K562 (cell line): Measurements from ENCODE around the gene RPL10A. TPM values are rescaled to one million over a fixed set of nuclear protein-coding genes. Genes with fewer than 3 reads are reported as not detected.

Source experiments
- BCLAF1 ChIP-seq, 2 experiments: fragments of 450-650 bp in 1 of 2; IDR thresholded peaks; 2 replicates each; pipeline ENCODE4 v1.6.1; 2011 to 2017; ENCODE audit warnings: low read depth in 2 of 2, antibody characterized with exemption in 1 of 2, borderline replicate concordance in 1 of 2, low read length in 1 of 2, mild to moderate bottlenecking in 1 of 2, mixed read lengths in 1 of 2; ENCODE audit not compliant: control insufficient read depth in 1 of 2
- EGR1 ChIP-seq: fragments of 450-650 bp; conservative IDR thresholded peaks from 2 replicates; pipeline ENCODE4 v1.6.1; 2017; ENCODE audit warnings: mild to moderate bottlenecking
- EZH2 ChIP-seq: IDR thresholded peaks from 2 replicates; pipeline ENCODE4 v1.6.1; 2012; ENCODE audit warnings: low read depth, mild to moderate bottlenecking, inconsistent platforms, low read length, borderline replicate concordance
- KAT2B ChIP-seq: IDR thresholded peaks from one replicate; pipeline ENCODE4 v1.6.1; 2012; ENCODE audit warnings: low read depth, mild to moderate bottlenecking, control low read depth, inconsistent platforms, low read length, moderate library complexity
- MAFF ChIP-seq: IDR thresholded peaks from 2 replicates; pipeline ENCODE4 v1.6.1; 2012; ENCODE audit warnings: low read length, improper control_type of control experiment
- MTA2 ChIP-seq: fragments of 450-650 bp; IDR thresholded peaks from 2 replicates; pipeline ENCODE4 v1.6.1; 2016; ENCODE audit warnings: low read depth
- MXI1 ChIP-seq: IDR thresholded peaks from 2 replicates; pipeline ENCODE4 v1.6.1; 2011; ENCODE audit warnings: low read depth, mild to moderate bottlenecking, improper control_type of control experiment, low read length
- POLR2H ChIP-seq: IDR thresholded peaks from 2 replicates; pipeline ENCODE4 v1.6.1; 2016; ENCODE audit warnings: missing genetic modification characterization, low read depth, mild to moderate bottlenecking, control low read depth, missing compliant biosample characterization, moderate library complexity
- PTRF ChIP-seq: fragments of 450-650 bp; IDR thresholded peaks from 2 replicates; pipeline ENCODE4 v1.6.1; 2016; ENCODE audit warnings: mild to moderate bottlenecking, missing genetic modification characterization, missing compliant biosample characterization
- RBM17 ChIP-seq: fragments of 200-400 bp; formaldehyde crosslinking; IDR thresholded peaks from 2 replicates; pipeline ENCODE4 v1.6.1; 2017; ENCODE audit warnings: low read depth, mild to moderate bottlenecking, low read length, borderline replicate concordance
- ZNF318 ChIP-seq, 2 experiments: fragments of 450-650 bp; IDR thresholded peaks; 2 replicates each; pipeline ENCODE4 v1.6.1; 2016; ENCODE audit warnings: mild to moderate bottlenecking in 2 of 2, borderline replicate concordance in 1 of 2, low read depth in 1 of 2, moderate library complexity in 1 of 2
- ZNF764 ChIP-seq: fragments of 250-450 bp; sonication (Bioruptor Pico); IDR thresholded peaks from 2 replicates; pipeline ENCODE4 v1.4.0; 2020; ENCODE audit warnings: low read depth, mild to moderate bottlenecking, moderate library complexity
- polyA plus RNA-seq, 8 experiments: library from polyadenylated mRNA; depleted of rRNA in 4 of 8; stranded (reverse) in 5 of 8; unstranded in 3 of 8; fragments of >200 nt; fragmentation: Nextera tagmentation in 2 of 8; fragmentation: Illumina TruSeq in 1 of 8; extraction: Ambion mirVana in 2 of 8; extraction: Trizol in 1 of 8; gene quantifications; 2 replicates each; pipeline versions ENCODE4 v1.2.1 to v1.2.3, GENCODE V29; 2011 to 2014; ENCODE audit warnings: inconsistent platforms in 1 of 8, missing spikeins in 1 of 8
- total RNA-seq, 7 experiments: library from RNA; depleted of rRNA in 6 of 7; stranded (reverse); fragments of >200 nt in 6 of 7; fragmentation: Illumina TruSeq in 2 of 7; extraction: Trizol in 2 of 7; gene quantifications; 2 replicates each; pipeline versions ENCODE4 v1.2.1 to v1.2.3, GENCODE V29; 2011 to 2021; ENCODE audit warnings: low replicate concordance in 1 of 7
- TF ChIP-seq, protein P1 (sequence below): fragments of 250-450 bp; sonication (Bioruptor Pico); IDR thresholded peaks from 2 replicates; pipeline ENCODE4 v1.5.0; 2020; ENCODE audit warnings: mild to moderate bottlenecking

The RPL10A gene
- total and polyA plus RNA-seq, 9 of the 15 experiments (the other 6 are each of a cell fraction or from before 2014, with no cell fraction given): 1,589 to 3,237 (median 2,116) TPM

DNA sequence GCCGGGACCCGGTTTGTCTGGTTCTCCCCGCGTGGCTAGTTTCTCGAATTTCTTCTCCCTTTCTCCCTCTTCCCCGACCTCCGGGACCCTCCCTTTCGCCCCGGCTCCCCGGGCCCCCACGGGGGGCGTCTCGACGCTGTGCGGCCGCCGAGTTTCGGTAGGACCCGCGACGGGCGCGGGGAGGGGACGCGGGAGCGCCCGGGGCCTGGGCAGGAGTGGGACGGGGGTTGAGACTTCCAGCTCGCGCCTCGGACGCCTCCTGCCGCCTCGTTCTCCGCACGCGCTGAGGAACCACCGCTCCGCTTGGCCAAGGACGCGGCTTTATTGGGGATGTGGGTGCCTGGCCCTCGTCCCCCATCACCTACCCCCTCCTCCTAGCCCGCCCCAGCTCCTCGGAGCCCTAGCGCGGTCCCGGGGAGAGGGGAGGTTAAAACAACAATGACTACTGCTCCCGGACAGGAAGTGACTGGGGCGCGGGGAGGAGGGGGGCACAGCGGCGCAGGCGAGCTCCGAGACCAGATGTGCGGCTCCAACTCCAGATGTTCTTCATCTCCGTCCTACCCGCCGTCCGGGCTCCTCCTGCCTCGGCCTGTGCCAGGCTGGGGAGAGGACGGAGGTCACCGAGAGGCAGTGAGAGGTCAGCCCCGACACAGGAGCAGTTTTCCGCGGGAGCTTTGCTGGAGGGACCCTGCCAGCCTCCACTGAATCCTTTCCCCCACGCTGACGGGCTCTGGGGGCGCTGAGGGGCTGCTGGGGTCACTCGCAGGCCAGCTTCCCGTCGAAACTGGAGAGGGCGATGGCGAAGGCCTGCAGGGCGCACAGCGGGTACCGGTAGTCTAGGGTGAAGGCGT lies 29.6 kb downstream of the RPL10A start (continued):
- TF ChIP-seq ZNF764 (CRISPR knock-in tag): no peak
- no peak for TF ChIP-seq ZNF318 (IDR thresholded peaks at IDR 0.05; ENCODE audit: borderline replicate concordance in 1 of 2, low read depth in 1 of 2)
- no peak for TF ChIP-seq BCLAF1 (IDR thresholded peaks at IDR 0.05; ENCODE audit: borderline replicate concordance in 1 of 2, control insufficient read depth in 1 of 2, low read depth in 2 of 2, low read length in 1 of 2)
- TF ChIP-seq MXI1: no peak
- TF ChIP-seq MAFF: no peak
- TF ChIP-seq RBM17: no peak
- TF ChIP-seq MTA2: no peak
- TF ChIP-seq PTRF (tag): no peak
- no peak for TF ChIP-seq KAT2B
- no peak; the same call in 1 of the 2 replicates for TF ChIP-seq POLR2H (tag)
- TF ChIP-seq, protein P1, sequence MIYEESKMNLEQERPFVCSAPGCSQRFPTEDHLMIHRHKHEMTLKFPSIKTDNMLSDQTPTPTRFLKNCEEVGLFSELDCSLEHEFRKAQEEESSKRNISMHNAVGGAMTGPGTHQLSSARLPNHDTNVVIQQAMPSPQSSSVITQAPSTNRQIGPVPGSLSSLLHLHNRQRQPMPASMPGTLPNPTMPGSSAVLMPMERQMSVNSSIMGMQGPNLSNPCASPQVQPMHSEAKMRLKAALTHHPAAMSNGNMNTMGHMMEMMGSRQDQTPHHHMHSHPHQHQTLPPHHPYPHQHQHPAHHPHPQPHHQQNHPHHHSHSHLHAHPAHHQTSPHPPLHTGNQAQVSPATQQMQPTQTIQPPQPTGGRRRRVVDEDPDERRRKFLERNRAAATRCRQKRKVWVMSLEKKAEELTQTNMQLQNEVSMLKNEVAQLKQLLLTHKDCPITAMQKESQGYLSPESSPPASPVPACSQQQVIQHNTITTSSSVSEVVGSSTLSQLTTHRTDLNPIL (CRISPR knock-in tag): no peak
- no peak for TF ChIP-seq EZH2
- TF ChIP-seq EGR1: no peak; the same call in 1 of the 2 replicates
